ENCODE measurements around the gene ISM1.

Gene ISM1

GRCh38 chr20:13259921-13260320 lies 38.8 kb downstream of the ISM1 start:
- no peak for DNase-seq

- no peak for DNase-seq
These were observed 39.7 kb downstream of the ISM1 start for GRCh38 chr20:13260650-13261279.

- peak; percentile 58 for DNase-seq
These were observed 40.6 kb downstream of the ISM1 start for GRCh38 chr20:13261460-13262301.

GRCh38 chr20:13262302-13262650 lies 41.2 kb downstream of the ISM1 start:
- DNase-seq = no peak

- DNase-seq = no peak
These were observed 41.7 kb downstream of the ISM1 start for GRCh38 chr20:13262671-13263360.

GRCh38 chr20:13263451-13263850 lies 42.4 kb downstream of the ISM1 start:
- DNase-seq = no peak

GRCh38 chr20:13264907-13265306 lies 43.8 kb downstream of the ISM1 start:
- DNase-seq = no peak

- DNase-seq = no peak
These were observed 44.9 kb downstream of the ISM1 start for GRCh38 chr20:13265941-13266340.

GRCh38 chr20:13267231-13267630 lies 46.2 kb downstream of the ISM1 start:
- no peak for DNase-seq

GRCh38 chr20:13268953-13269352 lies 47.9 kb downstream of the ISM1 start:
- no peak for DNase-seq

- DNase-seq = no peak
These were observed 49.1 kb downstream of the ISM1 start for GRCh38 chr20:13270211-13270610.

GRCh38 chr20:13271098-13271497 lies 50.0 kb downstream of the ISM1 start:
- no peak for DNase-seq

GRCh38 chr20:13271977-13272975 lies 51.2 kb downstream of the ISM1 start:
- no peak for DNase-seq

GRCh38 chr20:13274275-13274861 lies 53.3 kb downstream of the ISM1 start:
- no peak for DNase-seq

- no peak for DNase-seq
These were observed 56.0 kb downstream of the ISM1 start for GRCh38 chr20:13276945-13277541.

GRCh38 chr20:13277663-13278295 lies 56.7 kb downstream of the ISM1 start:
- DNase-seq = no peak

GRCh38 chr20:13278812-13279570 lies 57.9 kb downstream of the ISM1 start:
- no peak for DNase-seq

- DNase-seq = no peak
These were observed 59.7 kb downstream of the ISM1 start for GRCh38 chr20:13280609-13281324.
